ENCODE results near the gene PIP5K1C. TPM values are rescaled to one million over a fixed set of nuclear protein-coding genes. Genes with fewer than 3 reads are reported as not detected.

Gene PIP5K1C
- polyA plus RNA-seq, 1 donor from 2014 or later = 7.1 TPM

- H2AFZ ChIP-seq (ENCODE audit: low read depth, low read length) = no peak overlapping the region
- no peaks in the 10 kb centered on the region for H3K36me3 ChIP-seq (ENCODE audit: insufficient read depth, low read length)
- no peak overlapping the region for H3K4me3 ChIP-seq (ENCODE audit: low read length)
- no peak overlapping the region for H3K9ac ChIP-seq (ENCODE audit: low read length)
- H4K20me1 ChIP-seq (ENCODE audit: insufficient read depth) = no peaks in the 10 kb centered on the region
- H3K27me3 ChIP-seq (ENCODE audit: insufficient read depth, low read depth, low read length) = no peaks in the 10 kb centered on the region
- no peaks in the 10 kb centered on the region for H3K9me3 ChIP-seq (ENCODE audit: low read length)
- no peaks in the 10 kb centered on the region for H3K9me2 ChIP-seq (ENCODE audit: insufficient read depth, low read length)
- TF ChIP-seq EZH2 (IDR thresholded peaks at IDR 0.05; ENCODE audit: borderline replicate concordance, insufficient read depth, low read length, poor library complexity, severe bottlenecking) (no peak), EP300 (conservative IDR thresholded peaks at IDR 0.05; ENCODE audit: poor library complexity, severe bottlenecking) (no peak), SMC3 (conservative IDR thresholded peaks at IDR 0.05; ENCODE audit: poor library complexity) (no peak), MXI1 (conservative IDR thresholded peaks at IDR 0.05; ENCODE audit: poor library complexity, severe bottlenecking) (no peak), REST (IDR thresholded peaks at IDR 0.05; ENCODE audit: borderline replicate concordance) (no peak), RAD21 (conservative IDR thresholded peaks at IDR 0.05) (no peak), CTCF (IDR thresholded peaks at IDR 0.05; ENCODE audit: poor library complexity, severe bottlenecking) (no peak), POLR2AphosphoS5 (IDR thresholded peaks at IDR 0.05) (no peak), TAF1 (IDR thresholded peaks at IDR 0.05; ENCODE audit: low read depth) (no peak)
- no peak overlapping the region for H3K4me2 ChIP-seq (ENCODE audit: low read length)
- H3K27ac ChIP-seq (ENCODE audit: low read length) = no peak overlapping the region
- no peaks in the 10 kb centered on the region for H3F3A ChIP-seq (ENCODE audit: insufficient read depth, low read length, poor library complexity, severe bottlenecking)
- no peaks in the 10 kb centered on the region for H3K79me2 ChIP-seq (replicated peaks; ENCODE audit: insufficient read depth, low read length)
These were observed 33.5 kb upstream of the PIP5K1C start for GRCh38 chr19:3733549-3734309.

DNA sequence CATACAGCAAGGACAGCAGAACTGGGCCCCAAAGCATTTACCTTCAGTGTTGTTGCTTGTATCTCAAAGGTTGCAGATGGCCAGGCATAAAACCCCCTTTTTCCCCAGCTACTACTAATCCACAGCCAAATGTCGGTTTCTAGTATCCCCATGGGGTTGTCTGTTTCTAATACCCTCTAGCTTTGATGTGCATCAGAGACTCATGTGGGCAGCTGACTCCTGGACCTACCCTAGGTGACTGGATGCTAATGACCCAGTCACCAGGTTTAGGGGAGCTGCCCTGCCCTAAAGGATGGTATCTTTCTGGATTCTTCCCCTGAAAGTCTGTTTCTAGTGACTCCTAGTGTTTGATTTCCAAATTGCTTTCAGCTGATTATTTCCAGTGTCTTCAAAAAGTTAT is 31.8 kb upstream of the PIP5K1C start:
- Histone ChIP-seq H2AFZ (ENCODE audit: low read depth, low read length) (no peak overlapping the region), H3K9me3 (ENCODE audit: low read length) (no peaks in the 10 kb centered on the region), H3K27me3 (ENCODE audit: insufficient read depth, low read depth, low read length) (no peaks in the 10 kb centered on the region), H3K4me2 (ENCODE audit: low read length) (no peak overlapping the region), H3K36me3 (ENCODE audit: insufficient read depth, low read length) (no peaks in the 10 kb centered on the region), H3K9ac (ENCODE audit: low read length) (no peak overlapping the region), H3F3A (ENCODE audit: insufficient read depth, low read length, poor library complexity, severe bottlenecking) (no peaks in the 10 kb centered on the region), H3K79me2 (replicated peaks; ENCODE audit: insufficient read depth, low read length) (no peaks in the 10 kb centered on the region), H3K4me3 (ENCODE audit: low read length) (no peak overlapping the region), H3K9me2 (ENCODE audit: insufficient read depth, low read length) (no peaks in the 10 kb centered on the region), H3K27ac (ENCODE audit: low read length) (no peak overlapping the region), H4K20me1 (ENCODE audit: insufficient read depth) (no peaks in the 10 kb centered on the region)
- TF ChIP-seq RAD21 (conservative IDR thresholded peaks at IDR 0.05) (no peak), POLR2AphosphoS5 (IDR thresholded peaks at IDR 0.05) (no peak), CTCF (IDR thresholded peaks at IDR 0.05; ENCODE audit: poor library complexity, severe bottlenecking) (no peak), TAF1 (IDR thresholded peaks at IDR 0.05; ENCODE audit: low read depth) (no peak), EZH2 (IDR thresholded peaks at IDR 0.05; ENCODE audit: borderline replicate concordance, insufficient read depth, low read length, poor library complexity, severe bottlenecking) (no peak), SMC3 (conservative IDR thresholded peaks at IDR 0.05; ENCODE audit: poor library complexity) (no peak), REST (IDR thresholded peaks at IDR 0.05; ENCODE audit: borderline replicate concordance) (no peak), EP300 (conservative IDR thresholded peaks at IDR 0.05; ENCODE audit: poor library complexity, severe bottlenecking) (no peak), MXI1 (conservative IDR thresholded peaks at IDR 0.05; ENCODE audit: poor library complexity, severe bottlenecking) (no peak)
